ENCODE measurements around the gene PPP6R3.
"Not testable (repeated sequence)": the region's sequence is repeated elsewhere in the genome, so short reads cannot be mapped to it uniquely, and the experiment has no call there.

PPP6R3 gene

GRCh38 chr11:68473693-68474092 is 13.1 kb downstream of the PPP6R3 start:
- Mint-ChIP-seq H3K27ac (peak overlapping the region; percentile 56), H3K9me3 (peaks cover 0 to 2% of the 10 kb centered on the region in 2 donors), H3K27me3 (no peaks in the 10 kb centered on the region), H3K4me1 (peaks cover 46 to 64% of the 10 kb centered on the region in 2 donors), H3K36me3 (peaks cover 27 to 44% of the 10 kb centered on the region in 2 donors), H3K4me3 (no peak overlapping the region)
- DNase-seq, result no peak
- ATAC-seq (replicated peaks), result no peak

- not testable (repeated sequence) for H3K9me3 Mint-ChIP-seq; H3K4me3 Mint-ChIP-seq; H3K27me3 Mint-ChIP-seq; ATAC-seq (replicated peaks); H3K27ac Mint-ChIP-seq; DNase-seq
- peaks cover 34 to 58% of the 10 kb centered on the region in 2 donors for H3K4me1 Mint-ChIP-seq
- H3K36me3 Mint-ChIP-seq, result peaks cover 28 to 48% of the 10 kb centered on the region in 2 donors
Measured at GRCh38 chr11:68475626-68476025, 15.1 kb downstream of the PPP6R3 start.

GRCh38 chr11:68479390-68479789 is 18.8 kb downstream of the PPP6R3 start:
- no peak overlapping the region for H3K4me3 Mint-ChIP-seq
- H3K27ac Mint-ChIP-seq, result no peak overlapping the region
- no peak for DNase-seq
- H3K4me1 Mint-ChIP-seq, result peaks cover 30 to 59% of the 10 kb centered on the region in 2 donors
- H3K36me3 Mint-ChIP-seq, result peaks cover 20 to 49% of the 10 kb centered on the region in 2 donors
- H3K9me3 Mint-ChIP-seq, result peaks cover 2 to 3% of the 10 kb centered on the region in 2 donors
- no peak for ATAC-seq (replicated peaks)
- H3K27me3 Mint-ChIP-seq, result no peaks in the 10 kb centered on the region

- DNase-seq (no peak), ATAC-seq (replicated peaks) (no peak)
- no peak overlapping the region for H3K27ac Mint-ChIP-seq
- no peaks in the 10 kb centered on the region for H3K27me3 Mint-ChIP-seq
- H3K9me3 Mint-ChIP-seq, result peaks cover 0 to 3% of the 10 kb centered on the region in 2 donors
- H3K4me1 Mint-ChIP-seq, result peaks cover 29 to 59% of the 10 kb centered on the region in 2 donors
- H3K4me3 Mint-ChIP-seq, result no peak overlapping the region
- peaks cover 19 to 50% of the 10 kb centered on the region in 2 donors for H3K36me3 Mint-ChIP-seq
Measured at GRCh38 chr11:68480193-68480592, 19.6 kb downstream of the PPP6R3 start.

- Mint-ChIP-seq H3K27ac (no peak overlapping the region), H3K27me3 (no peaks in the 10 kb centered on the region), H3K9me3 (peaks cover 0 to 3% of the 10 kb centered on the region in 2 donors), H3K36me3 (peaks cover 18 to 48% of the 10 kb centered on the region in 2 donors), H3K4me1 (peaks cover 31 to 59% of the 10 kb centered on the region in 2 donors), H3K4me3 (no peak overlapping the region)
- DNase-seq, result no peak
- ATAC-seq (replicated peaks), result no peak
Measured at GRCh38 chr11:68480852-68481510, 20.4 kb downstream of the PPP6R3 start.

GRCh38 chr11:68481579-68482240 is 21.2 kb downstream of the PPP6R3 start:
- H3K9me3 Mint-ChIP-seq, result peaks cover 2 to 3% of the 10 kb centered on the region in 2 donors
- H3K36me3 Mint-ChIP-seq, result peaks cover 16 to 50% of the 10 kb centered on the region in 2 donors
- peaks cover 33 to 67% of the 10 kb centered on the region in 2 donors for H3K4me1 Mint-ChIP-seq
- DNase-seq, result no peak
- ATAC-seq (replicated peaks), result no peak
- no peak overlapping the region for H3K4me3 Mint-ChIP-seq
- peak overlapping the region; percentile 20 for H3K27ac Mint-ChIP-seq
- H3K27me3 Mint-ChIP-seq, result no peaks in the 10 kb centered on the region

GRCh38 chr11:68488623-68489022 is 28.1 kb downstream of the PPP6R3 start:
- Mint-ChIP-seq H3K4me1 (peaks cover 40 to 66% of the 10 kb centered on the region in 2 donors), H3K4me3 (no peak overlapping the region)

GRCh38 chr11:68495220-68495729 is 34.7 kb downstream of the PPP6R3 start:
- no peak for DNase-seq
- peaks cover 47 to 72% of the 10 kb centered on the region in 2 donors for H3K4me1 Mint-ChIP-seq
- no peaks in the 10 kb centered on the region for H3K9me3 Mint-ChIP-seq
- H3K36me3 Mint-ChIP-seq, result peaks cover 3% of the 10 kb centered on the region in 2 donors
- peak in 1 of 2 donors; percentile 42 for ATAC-seq (replicated peaks)
- no peak overlapping the region for H3K27ac Mint-ChIP-seq
- H3K27me3 Mint-ChIP-seq, result no peaks in the 10 kb centered on the region
- H3K4me3 Mint-ChIP-seq, result no peak overlapping the region

More at GRCh38 chr11:68488623-68489022, 28.1 kb downstream of the PPP6R3 start:
- H3K9me3 Mint-ChIP-seq, result peaks cover 2 to 3% of the 10 kb centered on the region in 2 donors
- ATAC-seq (replicated peaks) (no peak), DNase-seq (no peak)
- peaks cover 10 to 27% of the 10 kb centered on the region in 2 donors for H3K36me3 Mint-ChIP-seq
- no peaks in the 10 kb centered on the region for H3K27me3 Mint-ChIP-seq
- H3K27ac Mint-ChIP-seq, result no peak overlapping the region

- Mint-ChIP-seq H3K36me3 (peaks cover 3 to 6% of the 10 kb centered on the region in 2 donors), H3K4me3 (no peak overlapping the region), H3K9me3 (no peaks in the 10 kb centered on the region), H3K27me3 (no peaks in the 10 kb centered on the region), H3K27ac (peak overlapping the region; percentile 76), H3K4me1 (peaks cover 46 to 72% of the 10 kb centered on the region in 2 donors)
- DNase-seq, result no peak
- no peak for ATAC-seq (replicated peaks)
Measured at GRCh38 chr11:68495872-68496271, 35.3 kb downstream of the PPP6R3 start.

- H3K9me3 Mint-ChIP-seq, result no peaks in the 10 kb centered on the region
- peaks cover 53 to 81% of the 10 kb centered on the region in 2 donors for H3K4me1 Mint-ChIP-seq
- no peaks in the 10 kb centered on the region for H3K27me3 Mint-ChIP-seq
- ATAC-seq (replicated peaks) (no peak), DNase-seq (no peak)
- no peak overlapping the region for H3K4me3 Mint-ChIP-seq
- no peak overlapping the region for H3K27ac Mint-ChIP-seq
- peaks cover 8 to 13% of the 10 kb centered on the region in 2 donors for H3K36me3 Mint-ChIP-seq
Measured at GRCh38 chr11:68497761-68498160, 37.2 kb downstream of the PPP6R3 start.

GRCh38 chr11:68498321-68498720 is 37.8 kb downstream of the PPP6R3 start:
- Mint-ChIP-seq H3K4me3 (no peak overlapping the region), H3K36me3 (peaks cover 6 to 13% of the 10 kb centered on the region in 2 donors), H3K4me1 (peaks cover 53 to 83% of the 10 kb centered on the region in 2 donors), H3K27ac (no peak overlapping the region), H3K27me3 (no peaks in the 10 kb centered on the region), H3K9me3 (no peaks in the 10 kb centered on the region)
- DNase-seq (no peak), ATAC-seq (replicated peaks) (no peak)

GRCh38 chr11:68498903-68499883 is 38.6 kb downstream of the PPP6R3 start:
- H3K27me3 Mint-ChIP-seq, result no peaks in the 10 kb centered on the region
- peak overlapping the region; percentile 9 for H3K27ac Mint-ChIP-seq
- H3K4me3 Mint-ChIP-seq, result peak overlapping the region; percentile 21 to 32
- DNase-seq, result no peak
- H3K9me3 Mint-ChIP-seq, result no peaks in the 10 kb centered on the region
- ATAC-seq (replicated peaks), result peak in 1 of 2 donors; percentile 47
- peaks cover 8 to 13% of the 10 kb centered on the region in 2 donors for H3K36me3 Mint-ChIP-seq
- peaks cover 55 to 92% of the 10 kb centered on the region in 2 donors for H3K4me1 Mint-ChIP-seq

GRCh38 chr11:68500206-68500605 is 39.7 kb downstream of the PPP6R3 start:
- H3K36me3 Mint-ChIP-seq, result peaks cover 8 to 13% of the 10 kb centered on the region in 2 donors
- no peaks in the 10 kb centered on the region for H3K27me3 Mint-ChIP-seq
- no peak for ATAC-seq (replicated peaks)
- H3K27ac Mint-ChIP-seq, result peak overlapping the region; percentile 14
- no peaks in the 10 kb centered on the region for H3K9me3 Mint-ChIP-seq
- H3K4me3 Mint-ChIP-seq, result peak overlapping the region in 1 of 2 donors; percentile 29
- peaks cover 57 to 93% of the 10 kb centered on the region in 2 donors for H3K4me1 Mint-ChIP-seq
- DNase-seq, result no peak

GRCh38 chr11:68501813-68502212 is 41.3 kb downstream of the PPP6R3 start:
- no peak overlapping the region for H3K4me3 Mint-ChIP-seq
- H3K9me3 Mint-ChIP-seq, result no peaks in the 10 kb centered on the region
- H3K27ac Mint-ChIP-seq, result no peak overlapping the region
- H3K4me1 Mint-ChIP-seq, result peaks cover 48 to 94% of the 10 kb centered on the region in 2 donors
- H3K27me3 Mint-ChIP-seq, result no peaks in the 10 kb centered on the region
- no peak for DNase-seq
- H3K36me3 Mint-ChIP-seq, result peaks cover 10 to 15% of the 10 kb centered on the region in 2 donors
- ATAC-seq (replicated peaks), result no peak

All from stimulated activated naive B cell treated with anti-CD40 and anti-IgM and Interleukin-4, amounts not matched to agents 10 μg/mL and 1 μg/mL and 100 μg/mL, for 72 hours (primary cell).